Panc1 (cell line): ENCODE measurements around the gene SAMD14. TPM values are rescaled to one million over a fixed set of nuclear protein-coding genes. Genes with fewer than 3 reads are reported as not detected.

Experiments
- ATAC-seq: fragments of 200-7000 bp; cut with Tn5 transposase; 2 replicates; pipeline ENCODE4 v1.9.1; 2020; ENCODE audit warnings: mild to moderate bottlenecking, moderate library complexity
- BruUV-seq: library from RNA; stranded (reverse); fragments of 400-500 nt; replicated peaks from 2 replicates; lab custom pipeline; 2021; lab: Mats Ljungman, UMichigan
- CTCF ChIA-PET: fragments of 300-600 bp; sonication (Branson Sonifier 250); formaldehyde crosslinking; loops from one replicate; lab custom pipeline; 2022; ENCODE audit warnings: antibody characterized with exemption; lab: Charles Lee
- POLR2A ChIA-PET: fragments of 300-600 bp; sonication (Branson Sonifier 250); formaldehyde crosslinking; loops from one replicate; lab custom pipeline; 2022; ENCODE audit warnings: antibody characterized with exemption; lab: Charles Lee
- DNase-seq: peaks from one replicate; pipeline ENCODE4 v3.0.0-alpha.2; 2010; ENCODE audit warnings: low read depth, low spot score
- H3K27ac ChIP-seq: 2 replicates; pipeline ENCODE4 v1.5.1; 2011; ENCODE audit warnings: mild to moderate bottlenecking, low read length, inconsistent platforms
- H3K27me3 ChIP-seq: fragments of 200-500 bp; sonication (Bioruptor generic); 2 replicates; pipeline ENCODE4 v1.6.0; 2014; ENCODE audit warnings: low read length, inconsistent platforms; ENCODE audit not compliant: control insufficient read depth, insufficient read depth
- H3K36me3 ChIP-seq: fragments of 200-500 bp; sonication (Bioruptor generic); 2 replicates; pipeline ENCODE4 v1.5.1; 2014; ENCODE audit warnings: inconsistent platforms, mild to moderate bottlenecking, low read length, moderate library complexity; ENCODE audit not compliant: control insufficient read depth, insufficient read depth
- H3K4me1 ChIP-seq: 2 replicates; pipeline ENCODE4 v1.5.1; 2011; ENCODE audit warnings: inconsistent platforms, mild to moderate bottlenecking, low read length, moderate library complexity; ENCODE audit not compliant: control insufficient read depth, insufficient read depth
- H3K4me3 ChIP-seq, 2 experiments: 2 replicates each; pipeline ENCODE4 v1.5.1; 2011 to 2012; ENCODE audit warnings: low read depth in 2 of 2, low read length in 2 of 2, mild to moderate bottlenecking in 2 of 2, inconsistent platforms in 1 of 2, moderate library complexity in 1 of 2
- H3K9me3 ChIP-seq: fragments of 200-500 bp; sonication (Bioruptor generic); 2 replicates; pipeline ENCODE4 v1.5.1; 2014; ENCODE audit warnings: low read depth, mild to moderate bottlenecking, inconsistent platforms, low read length, moderate library complexity; ENCODE audit not compliant: control insufficient read depth, insufficient read depth
- CTCF ChIP-seq: fragments of 450-650 bp; IDR thresholded peaks from 2 replicates; pipeline ENCODE4 v1.5.1; 2017; ENCODE audit warnings: mild to moderate bottlenecking
- POLR2AphosphoS5 ChIP-seq: IDR thresholded peaks from 2 replicates; pipeline ENCODE4 v1.6.1; 2012; ENCODE audit warnings: mild to moderate bottlenecking, low read depth, low read length, moderate library complexity
- REST ChIP-seq, 2 experiments: IDR thresholded peaks; 2 replicates each; pipeline ENCODE4 v1.6.1; 2011 to 2012; ENCODE audit warnings: low read depth in 2 of 2, control low read depth in 1 of 2, low read length in 1 of 2, mild to moderate bottlenecking in 1 of 2, moderate library complexity in 1 of 2; ENCODE audit not compliant: insufficient read depth in 1 of 2
- SIN3A ChIP-seq: IDR thresholded peaks from 2 replicates; pipeline ENCODE4 v1.6.1; 2012; ENCODE audit warnings: low read depth, mild to moderate bottlenecking, low read length, moderate library complexity, borderline replicate concordance; ENCODE audit not compliant: insufficient read depth
- TCF7L2 ChIP-seq: IDR thresholded peaks from 2 replicates; pipeline ENCODE4 v1.6.1; 2011; ENCODE audit warnings: mild to moderate bottlenecking, low read depth, low read length, inconsistent platforms
- in situ Hi-C: cut with HindIII; loops from 2 replicates; pipeline ENCODE4 v1.10.0; 2016; ENCODE audit warnings: low sequenced_read_pairs, low pct_unique_long_range_greater_than_20kb
- intact Hi-C: fragments of 100-400 bp; cut with micrococcal nuclease; formaldehyde crosslinking; loops from one replicate; pipeline ENCODE4 v1.10.0; 2022; ENCODE audit not compliant: unreplicated experiment
- total RNA-seq: library from RNA; stranded (reverse); gene quantifications from one replicate; pipeline ENCODE4 v1.2.1, GENCODE V29; 2021; ENCODE audit not compliant: unreplicated experiment

SAMD14 gene
- total RNA-seq, 1 experiment from 2014 or later = 6.9 TPM

GRCh38 chr17:50127697-50128361, 2.1 kb downstream of the SAMD14 start:
- no peak for ATAC-seq
- Histone ChIP-seq H3K4me3 (no peak overlapping the region), H3K9me3 (no peaks in the 10 kb centered on the region), H3K4me1 (peaks cover 16% of the 10 kb centered on the region), H3K27ac (no peak overlapping the region), H3K36me3 (no peaks in the 10 kb centered on the region), H3K27me3 (no peaks in the 10 kb centered on the region)
- intact Hi-C loops = no loop called here
- ChIA-PET CTCF (no interaction called here), POLR2A (no interaction called here)
- no peak for DNase-seq
- in situ Hi-C loops = no loop called here
- BruUV-seq = no TSS peak
- no peak for TF ChIP-seq REST (IDR thresholded peaks at IDR 0.05; ENCODE audit: insufficient read depth in 1 of 2, low read depth in 2 of 2, low read length in 1 of 2)
- no peak for TF ChIP-seq POLR2AphosphoS5
- no peak for TF ChIP-seq SIN3A
- TF ChIP-seq CTCF = no peak
- no peak for TF ChIP-seq TCF7L2

GRCh38 chr17:50125420-50125997, 4.5 kb downstream of the SAMD14 start:
- intact Hi-C loops = no loop called here
- BruUV-seq = no TSS peak
- no peaks in the 10 kb centered on the region for H3K9me3 ChIP-seq
- CTCF ChIA-PET = interaction anchor here (0.6 to 0.9 kb wide), 2 partner anchors 11 to 148 kb away, joined by 3 to 8 read pairs; no protein-coding TSS in a partner anchor
- no peak overlapping the region for H3K27ac ChIP-seq
- no peaks in the 10 kb centered on the region for H3K36me3 ChIP-seq
- TF ChIP-seq POLR2AphosphoS5 (no peak), CTCF (no peak), TCF7L2 (no peak), REST (IDR thresholded peaks at IDR 0.05; ENCODE audit: insufficient read depth in 1 of 2, low read depth in 2 of 2, low read length in 1 of 2) (no peak), SIN3A (no peak)
- POLR2A ChIA-PET = interaction anchor here (0.7 kb wide), 2 partner anchors 26 to 45 kb away, joined by 4 to 5 read pairs; no protein-coding TSS in a partner anchor
- no peaks in the 10 kb centered on the region for H3K27me3 ChIP-seq
- no peak for DNase-seq
- ATAC-seq = no peak
- peaks cover 11% of the 10 kb centered on the region for H3K4me1 ChIP-seq
- no peak overlapping the region for H3K4me3 ChIP-seq
- in situ Hi-C loops = no loop called here
